ENCODE measurements around the gene HMX2.

Gene HMX2

GRCh38 chr10:123139521-123140163 is 8.3 kb upstream of the HMX2 start:
- no peaks in the 10 kb centered on the region for H3K9me2 ChIP-seq (ENCODE audit: low read depth, low read length)
- H3K27me3 ChIP-seq (ENCODE audit: insufficient read depth, low read length): no peaks in the 10 kb centered on the region
- TF ChIP-seq CTCF (IDR thresholded peaks at IDR 0.05; ENCODE audit: low read length): no peak
- TF ChIP-seq EZH2 (IDR thresholded peaks at IDR 0.05; ENCODE audit: borderline replicate concordance, low read length): no peak
- no peaks in the 10 kb centered on the region for H4K20me1 ChIP-seq (ENCODE audit: insufficient read depth, low read length)
- H3K27ac ChIP-seq (ENCODE audit: low read depth, low read length, poor library complexity, severe bottlenecking): no peak overlapping the region
- H3K4me1 ChIP-seq (ENCODE audit: insufficient read depth, low read length, severe bottlenecking): no peaks in the 10 kb centered on the region
- H3K9me3 ChIP-seq (ENCODE audit: low read length): no peaks in the 10 kb centered on the region
- H3F3A ChIP-seq (ENCODE audit: insufficient read depth, low read length): no peaks in the 10 kb centered on the region
- no peak overlapping the region for H2AFZ ChIP-seq (ENCODE audit: low read length)
- H3K9ac ChIP-seq (ENCODE audit: low read length): no peak overlapping the region
- H3K79me2 ChIP-seq (ENCODE audit: insufficient read depth, low read length): no peaks in the 10 kb centered on the region
- H3K4me2 ChIP-seq (ENCODE audit: low read length): no peak overlapping the region
- H3K4me3 ChIP-seq (ENCODE audit: low read depth, low read length, poor library complexity, severe bottlenecking): no peak overlapping the region
- no peaks in the 10 kb centered on the region for H3K36me3 ChIP-seq (ENCODE audit: insufficient read depth, low read length)

GRCh38 chr10:123140164-123140982 is 7.6 kb upstream of the HMX2 start:
- Histone ChIP-seq H3K27me3 (ENCODE audit: insufficient read depth, low read length) (no peaks in the 10 kb centered on the region), H3F3A (ENCODE audit: insufficient read depth, low read length) (no peaks in the 10 kb centered on the region), H3K4me2 (ENCODE audit: low read length) (no peak overlapping the region), H4K20me1 (ENCODE audit: insufficient read depth, low read length) (no peaks in the 10 kb centered on the region), H3K79me2 (ENCODE audit: insufficient read depth, low read length) (no peaks in the 10 kb centered on the region), H3K9me3 (ENCODE audit: low read length) (no peaks in the 10 kb centered on the region), H2AFZ (ENCODE audit: low read length) (no peak overlapping the region), H3K9ac (ENCODE audit: low read length) (no peak overlapping the region), H3K4me1 (ENCODE audit: insufficient read depth, low read length, severe bottlenecking) (no peaks in the 10 kb centered on the region), H3K4me3 (ENCODE audit: low read depth, low read length, poor library complexity, severe bottlenecking) (no peak overlapping the region), H3K9me2 (ENCODE audit: low read depth, low read length) (no peaks in the 10 kb centered on the region), H3K36me3 (ENCODE audit: insufficient read depth, low read length) (no peaks in the 10 kb centered on the region), H3K27ac (ENCODE audit: low read depth, low read length, poor library complexity, severe bottlenecking) (no peak overlapping the region)
- TF ChIP-seq EZH2 (IDR thresholded peaks at IDR 0.05; ENCODE audit: borderline replicate concordance, low read length) (no peak), CTCF (IDR thresholded peaks at IDR 0.05; ENCODE audit: low read length) (no peak)

- H3K4me1 ChIP-seq (ENCODE audit: insufficient read depth, low read length, severe bottlenecking): no peaks in the 10 kb centered on the region
- H3K36me3 ChIP-seq (ENCODE audit: insufficient read depth, low read length): no peaks in the 10 kb centered on the region
- no peak overlapping the region for H3K27ac ChIP-seq (ENCODE audit: low read depth, low read length, poor library complexity, severe bottlenecking)
- no peak for TF ChIP-seq EZH2 (IDR thresholded peaks at IDR 0.05; ENCODE audit: borderline replicate concordance, low read length)
- no peak for TF ChIP-seq CTCF (IDR thresholded peaks at IDR 0.05; ENCODE audit: low read length)
- no peak overlapping the region for H3K9ac ChIP-seq (ENCODE audit: low read length)
- H3F3A ChIP-seq (ENCODE audit: insufficient read depth, low read length): no peaks in the 10 kb centered on the region
- no peaks in the 10 kb centered on the region for H3K9me3 ChIP-seq (ENCODE audit: low read length)
- no peaks in the 10 kb centered on the region for H3K79me2 ChIP-seq (ENCODE audit: insufficient read depth, low read length)
- H3K4me2 ChIP-seq (ENCODE audit: low read length): no peak overlapping the region
- no peak overlapping the region for H2AFZ ChIP-seq (ENCODE audit: low read length)
- H3K4me3 ChIP-seq (ENCODE audit: low read depth, low read length, poor library complexity, severe bottlenecking): no peak overlapping the region
- no peaks in the 10 kb centered on the region; the same call in 1 of the 2 replicates for H3K27me3 ChIP-seq (ENCODE audit: insufficient read depth, low read length)
- no peaks in the 10 kb centered on the region for H3K9me2 ChIP-seq (ENCODE audit: low read depth, low read length)
- no peaks in the 10 kb centered on the region for H4K20me1 ChIP-seq (ENCODE audit: insufficient read depth, low read length)
These were observed 6.9 kb upstream of the HMX2 start for GRCh38 chr10:123140983-123141390.
